Measurements from ENCODE around the gene NR2F1-AS1. TPM values are rescaled to one million over a fixed set of nuclear protein-coding genes. Genes with fewer than 3 reads are reported as not detected.

The NR2F1-AS1 gene
- total RNA-seq, 1 donor: 11.8 TPM

- H3K4me3 ChIP-seq (ENCODE audit: low read depth, low read length): no peak overlapping the region
- peak; percentile 41 for DNase-seq (ENCODE audit: low read depth)
- no peak for TF ChIP-seq CTCF (IDR thresholded peaks at IDR 0.05; ENCODE audit: insufficient read depth, low read length)
These were observed 155.9 kb downstream of the NR2F1-AS1 start for GRCh38 chr5:93425096-93425495.

- no peak for DNase-seq (ENCODE audit: low read depth)
- H3K4me3 ChIP-seq (ENCODE audit: low read depth, low read length): no peak overlapping the region
- TF ChIP-seq CTCF (IDR thresholded peaks at IDR 0.05; ENCODE audit: insufficient read depth, low read length): no peak
These were observed 157.7 kb downstream of the NR2F1-AS1 start for GRCh38 chr5:93423300-93423699.

DNA sequence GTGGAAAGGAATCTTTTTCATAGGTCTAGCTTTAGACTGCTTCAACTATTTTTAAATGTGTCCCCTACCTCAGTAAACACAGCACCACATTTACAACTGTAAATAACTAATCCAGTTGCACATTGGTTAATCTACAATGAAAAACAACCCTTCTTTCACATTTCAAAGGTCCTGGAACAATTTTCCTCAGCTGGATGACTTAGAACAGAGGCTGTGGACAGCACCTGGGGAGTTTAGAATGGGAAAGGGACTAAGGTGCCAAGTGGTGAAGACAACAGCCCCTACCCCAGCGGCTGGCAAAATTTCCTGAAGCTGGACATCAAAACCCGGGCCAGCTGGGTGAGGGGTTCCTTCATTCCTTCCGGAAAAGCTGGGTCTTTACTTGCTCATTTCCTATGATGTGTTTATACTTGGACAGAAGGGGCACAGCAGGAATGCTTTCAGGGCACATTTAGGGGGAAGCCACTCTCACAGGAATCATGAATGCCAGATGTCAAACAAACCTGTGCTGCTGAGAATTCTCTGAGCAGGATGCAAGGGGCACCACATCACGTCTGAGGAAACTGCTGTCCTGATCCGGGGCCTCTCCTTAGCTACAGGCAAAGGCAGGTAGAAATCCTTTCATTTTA, 158.3 kb downstream of the NR2F1-AS1 start:
- no peak for TF ChIP-seq CTCF (IDR thresholded peaks at IDR 0.05; ENCODE audit: insufficient read depth, low read length)
- DNase-seq (ENCODE audit: low read depth): no peak
- no peak overlapping the region for H3K4me3 ChIP-seq (ENCODE audit: low read depth, low read length)

DNA sequence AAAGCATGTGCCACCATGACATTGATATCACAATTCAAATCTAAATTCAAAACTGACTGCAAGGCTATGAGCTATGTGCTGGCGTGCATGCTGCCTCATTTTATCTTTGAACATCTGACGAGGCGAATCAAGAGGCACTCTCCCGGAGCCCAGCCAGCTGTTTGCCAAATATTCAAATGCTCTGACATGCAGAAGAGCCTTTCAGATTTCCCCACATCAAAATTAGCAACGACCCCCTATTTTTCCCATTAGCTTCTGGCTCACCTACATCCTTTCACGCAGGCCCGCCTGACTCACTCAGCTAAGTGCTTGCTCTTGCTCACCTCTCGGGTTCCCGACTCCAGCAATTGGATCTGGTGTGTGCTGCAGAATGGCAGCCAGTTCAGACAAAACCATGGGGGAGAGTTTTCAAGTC, 159.0 kb downstream of the NR2F1-AS1 start:
- no peak for DNase-seq (ENCODE audit: low read depth)
- H3K4me3 ChIP-seq (ENCODE audit: low read depth, low read length): no peak overlapping the region
- TF ChIP-seq CTCF (IDR thresholded peaks at IDR 0.05; ENCODE audit: insufficient read depth, low read length): no peak

DNA sequence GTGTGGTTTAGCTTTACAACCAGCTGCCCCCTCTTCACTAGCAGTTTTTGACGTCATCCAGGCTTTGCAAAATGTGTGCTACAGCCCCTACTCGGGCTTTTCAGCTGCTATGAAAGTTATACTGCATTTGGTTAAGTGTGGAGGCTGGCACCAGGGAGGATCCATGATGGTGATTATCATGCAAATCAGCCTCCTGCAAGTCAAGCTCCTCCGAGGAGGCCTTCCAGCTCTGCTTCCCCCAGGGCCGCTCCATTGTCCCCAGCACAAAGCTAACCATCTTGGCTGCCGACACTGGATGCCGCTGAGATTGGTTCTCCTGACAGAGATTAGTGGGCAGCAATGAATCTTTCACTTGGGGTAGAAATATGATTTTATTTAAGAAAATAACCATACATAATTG, 159.6 kb downstream of the NR2F1-AS1 start:
- no peak for TF ChIP-seq CTCF (IDR thresholded peaks at IDR 0.05; ENCODE audit: insufficient read depth, low read length)
- DNase-seq (ENCODE audit: low read depth): no peak
- no peak overlapping the region for H3K4me3 ChIP-seq (ENCODE audit: low read depth, low read length)

- no peak overlapping the region for H3K4me3 ChIP-seq (ENCODE audit: low read depth, low read length)
- no peak for TF ChIP-seq CTCF (IDR thresholded peaks at IDR 0.05; ENCODE audit: insufficient read depth, low read length)
- no peak for DNase-seq (ENCODE audit: low read depth)
These were observed 163.5 kb downstream of the NR2F1-AS1 start for GRCh38 chr5:93417490-93417889.

GRCh38 chr5:93415819-93416218, 165.2 kb downstream of the NR2F1-AS1 start:
- TF ChIP-seq CTCF (IDR thresholded peaks at IDR 0.05; ENCODE audit: insufficient read depth, low read length): no peak
- no peak overlapping the region for H3K4me3 ChIP-seq (ENCODE audit: low read depth, low read length)
- no peak for DNase-seq (ENCODE audit: low read depth)

Data from fibroblast of the aortic adventitia (primary cell).